OCI-LY1 (cell line): ENCODE results near the gene TAGLN2.

Experiments
- EZH2 ChIP-seq: fragments of 200-600 bp; sonication (generic), shearing (Covaris generic); IDR thresholded peaks from 2 replicates; pipeline ENCODE4 v1.8.0; 2017; ENCODE audit warnings: borderline replicate concordance, mixed run types, mild to moderate bottlenecking, antibody characterized with exemption, low read length, moderate library complexity, mixed read lengths
- TF ChIP-seq, protein P1 (sequence below): fragments of 200-600 bp; sonication (generic), shearing (Covaris generic); IDR thresholded peaks from 2 replicates; pipeline ENCODE4 v1.5.1; 2017; ENCODE audit warnings: mild to moderate bottlenecking, antibody characterized with exemption, low read length, moderate library complexity, mixed read lengths

DNA sequence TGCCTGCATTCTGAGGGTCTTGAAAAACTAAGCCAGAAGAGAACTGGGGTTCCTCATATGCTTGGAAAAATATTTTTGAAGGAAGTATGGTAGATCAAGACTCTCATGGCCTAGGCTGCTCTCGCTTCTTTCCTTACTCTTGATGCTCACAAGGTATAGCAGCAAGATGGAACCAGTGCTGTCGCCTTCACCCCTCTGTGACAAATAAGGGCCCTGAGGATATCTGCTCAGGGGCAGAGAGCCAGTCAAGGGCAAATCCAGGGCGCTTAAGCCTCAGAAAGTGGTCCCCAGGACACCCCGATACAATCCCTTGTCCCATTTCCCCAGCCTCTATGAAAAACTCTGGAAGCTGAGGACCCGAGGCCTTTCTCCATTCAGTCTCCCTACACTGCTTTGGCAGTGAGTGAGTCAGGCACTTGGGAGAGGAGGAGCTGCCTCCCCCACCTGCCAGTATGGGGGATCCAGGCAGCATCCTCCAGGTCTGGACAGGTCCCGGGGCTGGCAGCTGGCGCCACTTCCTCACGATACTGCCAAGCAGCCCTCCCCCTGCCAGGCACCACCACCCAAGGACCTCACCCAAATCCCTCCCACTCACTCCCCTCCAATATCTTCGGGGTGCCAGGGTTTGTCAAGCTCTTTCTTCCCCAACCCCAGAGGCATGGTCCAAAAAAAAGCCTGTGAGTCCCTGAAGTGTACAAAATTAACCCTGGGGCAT lies 18.8 kb upstream of the TAGLN2 start:
- TF ChIP-seq EZH2 = no peak
- TF ChIP-seq, protein P1, sequence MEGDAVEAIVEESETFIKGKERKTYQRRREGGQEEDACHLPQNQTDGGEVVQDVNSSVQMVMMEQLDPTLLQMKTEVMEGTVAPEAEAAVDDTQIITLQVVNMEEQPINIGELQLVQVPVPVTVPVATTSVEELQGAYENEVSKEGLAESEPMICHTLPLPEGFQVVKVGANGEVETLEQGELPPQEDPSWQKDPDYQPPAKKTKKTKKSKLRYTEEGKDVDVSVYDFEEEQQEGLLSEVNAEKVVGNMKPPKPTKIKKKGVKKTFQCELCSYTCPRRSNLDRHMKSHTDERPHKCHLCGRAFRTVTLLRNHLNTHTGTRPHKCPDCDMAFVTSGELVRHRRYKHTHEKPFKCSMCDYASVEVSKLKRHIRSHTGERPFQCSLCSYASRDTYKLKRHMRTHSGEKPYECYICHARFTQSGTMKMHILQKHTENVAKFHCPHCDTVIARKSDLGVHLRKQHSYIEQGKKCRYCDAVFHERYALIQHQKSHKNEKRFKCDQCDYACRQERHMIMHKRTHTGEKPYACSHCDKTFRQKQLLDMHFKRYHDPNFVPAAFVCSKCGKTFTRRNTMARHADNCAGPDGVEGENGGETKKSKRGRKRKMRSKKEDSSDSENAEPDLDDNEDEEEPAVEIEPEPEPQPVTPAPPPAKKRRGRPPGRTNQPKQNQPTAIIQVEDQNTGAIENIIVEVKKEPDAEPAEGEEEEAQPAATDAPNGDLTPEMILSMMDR = no peak
